Tibial artery (tissue), 4 donors: Measurements from ENCODE around the gene RBP5.

Experiments
- DNase-seq, 2 donors: peaks; one replicate each; pipeline ENCODE4 v3.0.0-alpha.2; 2019
- H3K27ac ChIP-seq, 2 donors: fragments of 200-600 bp; sonication (generic) in 1 of 2; 1 replicate in 1 of 2; 2 replicates in 1 of 2; pipeline ENCODE4 v1.5.1; 2018 to 2019; ENCODE audit warnings: mild to moderate bottlenecking in 1 of 2
- H3K27me3 ChIP-seq, 2 donors: fragments of 200-600 bp; sonication (generic) in 1 of 2; one replicate each; pipeline versions ENCODE4 v1.5.1 to v1.6.0; 2016 to 2019
- H3K36me3 ChIP-seq, 3 donors: fragments of 200-600 bp; sonication (generic) in 2 of 3; one replicate each; pipeline ENCODE4 v1.5.1; 2016 to 2019; ENCODE audit warnings: mild to moderate bottlenecking in 2 of 3
- H3K4me1 ChIP-seq, 4 donors: fragments of 200-600 bp; sonication (generic) in 2 of 4; 1 replicate in 3 of 4; 2 replicates in 1 of 4; pipeline ENCODE4 v1.5.1; 2016 to 2019
- H3K4me3 ChIP-seq, 2 donors: fragments of 200-600 bp; sonication (generic) in 1 of 2; 1 replicate in 1 of 2; 2 replicates in 1 of 2; pipeline ENCODE4 v1.5.1; 2018 to 2019; ENCODE audit warnings: mild to moderate bottlenecking in 2 of 2
- H3K9me3 ChIP-seq, 3 donors: fragments of 200-600 bp; sonication (generic) in 1 of 3; one replicate each; pipeline ENCODE4 v1.5.1; 2016 to 2019
- CTCF ChIP-seq, 2 experiments: fragments of 200-600 bp in 1 of 2; fragments of 450-650 bp in 1 of 2; IDR thresholded peaks; one replicate each; pipeline ENCODE4 v1.5.1; 2017 to 2019; ENCODE audit warnings: antibody characterized with exemption in 2 of 2, mild to moderate bottlenecking in 1 of 2, moderate library complexity in 1 of 2
- intact Hi-C: fragments of 100-400 bp; cut with DNase I; formaldehyde crosslinking; loops from one replicate; pipeline ENCODE4 v1.15.0; 2023; ENCODE audit warnings: low total_unique reads

Gene RBP5

GRCh38 chr12:7129287-7129871 lies 690 bp upstream of the RBP5 start:
- intact Hi-C loops = no loop called here
- Histone ChIP-seq H3K4me1 (peaks cover 0 to 27% (median 19%) of the 10 kb centered on the region in 4 donors), H3K4me3 (peak overlapping the region; percentile 57), H3K27ac (peak overlapping the region; percentile 76 to 77), H3K27me3 (no peaks in the 10 kb centered on the region), H3K9me3 (no peaks in the 10 kb centered on the region), H3K36me3 (peaks cover 0 to 4% (median 0%) of the 10 kb centered on the region in 3 donors)
- TF ChIP-seq CTCF (IDR thresholded peaks at IDR 0.05) = no peak
- DNase-seq = no peak

DNA sequence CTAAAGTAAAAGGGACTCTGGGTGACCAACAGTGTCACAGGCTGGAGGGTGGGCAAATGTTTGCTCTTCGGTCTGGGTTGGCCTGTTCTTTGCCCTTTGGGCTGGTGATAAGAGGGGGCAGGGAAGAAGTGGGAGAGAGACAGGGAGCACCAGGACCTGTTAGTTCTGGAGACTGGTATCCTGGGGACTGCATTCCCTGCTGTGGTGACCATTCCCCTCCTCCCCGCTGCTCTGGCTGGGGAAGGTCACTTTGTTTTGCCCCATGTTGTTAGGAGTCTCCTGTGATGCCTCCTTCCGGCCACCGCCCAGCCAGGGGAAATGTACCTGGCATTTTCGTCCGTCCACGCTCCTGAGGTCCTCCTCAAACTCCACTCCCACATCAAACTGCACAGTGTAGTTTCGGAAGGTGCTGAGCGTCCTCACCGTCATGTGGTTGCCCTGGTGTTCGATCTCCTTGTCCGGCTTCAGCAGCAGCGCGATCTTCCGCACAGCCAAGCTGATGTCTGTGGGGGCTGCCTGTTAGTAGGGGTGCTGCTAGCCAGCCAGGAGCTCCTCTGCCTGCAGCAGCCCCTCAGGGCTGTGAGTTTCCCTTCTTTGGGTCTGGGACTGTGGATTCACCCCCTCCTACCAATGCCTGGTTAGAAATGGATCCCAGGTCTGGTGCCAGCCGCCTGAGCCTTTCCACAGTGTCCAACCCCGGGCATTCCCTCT lies 618 bp downstream of the RBP5 start:
- DNase-seq = peak in 1 of 2 donors; percentile 57
- no peak for TF ChIP-seq CTCF (IDR thresholded peaks at IDR 0.05)
- no peak overlapping the region for H3K27ac ChIP-seq

GRCh38 chr12:7125632-7126227 lies 3.0 kb downstream of the RBP5 start:
- H3K36me3 ChIP-seq = no peaks in the 10 kb centered on the region
- TF ChIP-seq CTCF (IDR thresholded peaks at IDR 0.05) = no peak
- intact Hi-C loops = no loop called here
- peaks cover 0 to 21% (median 16%) of the 10 kb centered on the region in 4 donors for H3K4me1 ChIP-seq
- H3K9me3 ChIP-seq = no peaks in the 10 kb centered on the region
- no peaks in the 10 kb centered on the region for H3K27me3 ChIP-seq
- H3K27ac ChIP-seq = no peak overlapping the region
- DNase-seq = peak in 1 of 2 donors; percentile 10
- H3K4me3 ChIP-seq = no peak overlapping the region

More for the DNA sequence above, 618 bp downstream of the RBP5 start:
- Histone ChIP-seq H3K4me3 (no peak overlapping the region), H3K4me1 (peaks cover 0 to 27% (median 19%) of the 10 kb centered on the region in 4 donors), H3K9me3 (no peaks in the 10 kb centered on the region), H3K27me3 (no peaks in the 10 kb centered on the region), H3K36me3 (no peaks in the 10 kb centered on the region)
- intact Hi-C loops = no loop called here

DNA sequence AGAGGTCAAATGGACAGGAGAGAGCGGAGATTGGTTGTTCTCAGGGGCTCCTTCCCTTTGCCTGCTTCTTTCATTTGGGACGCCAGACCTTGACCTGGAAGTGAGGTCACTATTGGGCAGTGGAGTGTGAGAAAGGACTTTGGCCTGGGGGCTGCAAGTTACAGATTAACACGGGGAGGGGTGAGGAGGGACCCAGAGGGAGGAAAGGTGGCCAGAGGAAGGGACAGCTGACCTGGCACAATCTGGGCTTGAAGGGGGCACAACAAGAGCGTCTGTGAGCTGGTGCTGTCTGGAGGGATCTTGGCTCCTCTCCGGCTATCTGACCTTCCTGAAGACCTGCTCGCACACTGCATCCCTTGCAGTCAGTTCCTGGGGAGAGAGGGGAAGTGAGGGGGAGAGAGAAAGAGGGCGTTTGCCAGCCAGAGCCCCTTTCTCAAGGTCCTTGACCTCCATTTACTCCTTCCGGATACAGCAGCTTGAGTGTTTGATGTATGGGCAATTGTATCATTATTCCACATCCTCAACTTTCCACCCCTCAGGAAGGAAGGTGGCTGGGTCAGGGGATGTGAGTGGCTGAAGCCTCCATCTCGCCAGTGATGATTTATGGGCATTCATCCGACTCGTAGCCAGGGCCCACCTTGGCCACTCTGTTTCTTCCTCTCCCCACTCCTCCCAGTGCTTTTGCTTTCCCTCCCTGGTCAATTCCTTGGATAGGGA lies 4.7 kb downstream of the RBP5 start:
- intact Hi-C loops = no loop called here
- Histone ChIP-seq H3K4me1 (peaks cover 0 to 5% (median 4%) of the 10 kb centered on the region in 4 donors), H3K36me3 (no peaks in the 10 kb centered on the region), H3K9me3 (no peaks in the 10 kb centered on the region), H3K4me3 (no peak overlapping the region), H3K27me3 (no peaks in the 10 kb centered on the region), H3K27ac (no peak overlapping the region)
- DNase-seq = peak in 1 of 2 donors; percentile 41
- TF ChIP-seq CTCF (IDR thresholded peaks at IDR 0.05) = no peak

GRCh38 chr12:7122811-7123769 lies 5.6 kb downstream of the RBP5 start:
- Histone ChIP-seq H3K27ac (no peak overlapping the region), H3K9me3 (no peaks in the 10 kb centered on the region), H3K36me3 (no peaks in the 10 kb centered on the region), H3K27me3 (no peaks in the 10 kb centered on the region), H3K4me3 (no peak overlapping the region), H3K4me1 (no peaks in the 10 kb centered on the region)
- TF ChIP-seq CTCF (IDR thresholded peaks at IDR 0.05) = no peak
- DNase-seq = peak in 1 of 2 donors; percentile 52
- intact Hi-C loops = no loop called here
